Stimulated activated CD8-positive, alpha-beta memory T cell treated with anti-CD3 and anti-CD28 coated beads, Interleukin-7, amount 100 ng/mL, for 1 hour (primary cell): ENCODE results near the gene VLDLR.
"Not testable (repeated sequence)": the region's sequence is repeated elsewhere in the genome, so short reads cannot be mapped to it uniquely, and the experiment has no call there.

Source experiments
- DNase-seq, 2 donors: peaks; one replicate each; pipeline ENCODE4 v3.0.0-alpha.2; 2020; ENCODE audit warnings: low read depth in 2 of 2

The VLDLR gene

DNA sequence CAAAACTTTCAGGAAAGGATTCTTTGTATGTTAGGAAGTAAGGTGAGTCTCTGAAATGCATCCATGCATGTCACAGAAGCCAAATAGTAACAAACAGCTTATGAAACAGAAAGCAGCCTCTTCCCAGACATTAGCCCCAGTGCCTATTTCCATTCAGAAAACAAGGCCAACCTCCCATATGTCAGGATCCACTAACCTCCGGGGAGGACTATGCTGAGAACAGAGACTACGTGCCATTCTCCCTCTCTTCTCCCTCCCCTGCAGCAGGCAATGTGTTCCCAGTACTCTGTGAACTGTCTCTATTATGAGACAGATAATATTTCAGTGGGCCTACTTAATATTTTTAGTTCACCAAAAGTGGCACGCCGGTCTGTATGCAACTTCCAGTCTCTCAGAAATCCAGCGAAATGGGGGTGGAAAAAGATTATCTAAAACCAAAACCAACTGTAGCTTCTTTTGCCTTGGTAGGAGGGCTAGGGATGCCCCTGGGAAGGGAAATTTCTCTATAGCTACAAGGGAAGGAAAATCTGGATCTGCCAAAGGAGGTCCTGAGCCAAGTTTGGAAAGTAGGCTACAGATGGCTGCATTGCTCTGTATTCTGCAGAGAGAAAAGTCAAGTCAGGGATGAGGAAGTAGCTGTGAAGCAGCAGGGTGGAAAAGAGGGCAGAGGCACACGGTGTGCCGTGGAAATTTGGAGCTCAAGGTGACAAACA lies 42.0 kb downstream of the VLDLR start:
- no peak for DNase-seq

DNA sequence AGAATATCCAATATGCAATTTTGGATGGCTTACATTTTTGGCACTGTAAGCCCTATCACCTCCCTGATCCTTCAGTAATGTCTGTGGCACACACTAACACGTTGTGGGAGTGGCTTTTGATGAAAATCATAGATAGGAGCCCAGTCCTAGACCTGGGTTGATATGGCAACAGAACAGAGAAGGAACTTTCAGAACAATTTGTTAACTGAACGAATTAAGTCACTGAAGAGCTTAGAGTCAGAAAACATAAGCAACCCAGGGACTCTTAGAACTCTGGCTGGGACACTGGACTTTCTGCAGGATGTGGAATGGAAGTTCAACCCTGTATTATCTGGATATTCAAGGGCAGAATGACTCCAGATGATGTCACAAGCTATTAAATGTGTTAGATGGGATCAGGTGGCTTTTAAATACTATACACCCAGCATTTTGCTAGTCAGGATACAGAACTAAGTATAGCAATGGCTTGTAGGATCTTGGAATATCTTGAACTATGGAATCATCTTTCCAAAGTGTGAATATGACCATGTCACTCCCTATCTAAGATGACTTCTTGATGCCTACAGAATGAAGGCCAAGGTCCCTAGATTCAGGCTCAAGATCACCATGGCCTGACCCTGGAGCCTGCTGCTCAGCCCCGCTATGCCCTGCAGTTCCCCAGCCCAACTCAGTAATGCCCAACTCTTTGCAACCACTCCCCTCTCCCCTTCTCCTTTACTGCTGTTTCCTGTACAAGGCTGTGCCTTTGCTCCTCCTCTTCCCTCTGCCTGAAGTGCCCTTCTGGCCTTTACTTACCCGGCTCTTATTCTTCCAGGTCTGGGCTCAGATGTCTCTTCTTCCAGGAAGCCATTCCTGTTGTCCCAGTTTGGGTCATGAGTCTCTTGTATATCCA lies 42.8 kb downstream of the VLDLR start:
- DNase-seq = no peak

- DNase-seq = no peak
Observed at GRCh38 chr9:2666569-2666968, 45.0 kb downstream of the VLDLR start.

DNA sequence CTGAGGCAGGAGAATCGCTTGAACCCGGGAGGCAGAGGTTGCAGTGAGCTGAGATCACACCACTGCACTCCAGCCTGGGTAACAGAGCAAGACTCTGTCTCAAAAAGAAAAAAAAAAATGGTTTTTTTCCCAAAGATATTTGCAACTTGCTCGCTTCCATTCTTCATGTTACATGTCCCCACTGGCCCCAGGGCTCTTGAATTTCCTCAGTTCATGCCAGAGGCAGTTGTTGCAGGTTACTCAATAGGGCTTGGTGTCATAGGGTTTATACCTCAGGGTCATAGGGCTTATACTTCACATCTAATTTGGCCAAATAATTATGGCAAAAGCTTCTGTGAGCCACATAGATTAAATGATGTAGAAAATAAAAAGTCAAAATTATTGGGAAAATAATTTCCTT lies 51.6 kb downstream of the VLDLR start:
- DNase-seq = no peak

GRCh38 chr9:2674141-2674824 lies 52.7 kb downstream of the VLDLR start:
- DNase-seq = no peak

DNA sequence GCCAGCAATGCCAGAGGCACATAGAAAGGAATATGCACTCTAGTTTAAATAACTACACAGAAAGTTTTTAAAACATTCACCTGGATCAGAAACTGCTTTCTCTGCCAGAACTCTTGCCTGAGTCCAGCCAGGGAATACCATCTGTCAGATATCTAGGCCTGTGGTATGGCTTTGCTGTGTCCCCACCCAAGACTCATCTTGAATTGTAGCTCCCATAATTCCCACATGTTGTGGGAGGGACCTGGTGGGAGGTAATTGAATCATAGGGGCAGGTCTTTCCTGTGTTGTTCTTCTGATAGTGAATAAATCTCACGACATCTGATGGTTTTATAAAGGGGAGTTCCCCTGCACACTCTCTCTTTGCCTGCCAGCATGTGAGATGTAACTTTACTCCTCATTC lies 54.2 kb downstream of the VLDLR start:
- DNase-seq = no peak

GRCh38 chr9:2676466-2676865 lies 54.9 kb downstream of the VLDLR start:
- DNase-seq = no peak

GRCh38 chr9:2677915-2678889 lies 56.6 kb downstream of the VLDLR start:
- no peak for DNase-seq

DNA sequence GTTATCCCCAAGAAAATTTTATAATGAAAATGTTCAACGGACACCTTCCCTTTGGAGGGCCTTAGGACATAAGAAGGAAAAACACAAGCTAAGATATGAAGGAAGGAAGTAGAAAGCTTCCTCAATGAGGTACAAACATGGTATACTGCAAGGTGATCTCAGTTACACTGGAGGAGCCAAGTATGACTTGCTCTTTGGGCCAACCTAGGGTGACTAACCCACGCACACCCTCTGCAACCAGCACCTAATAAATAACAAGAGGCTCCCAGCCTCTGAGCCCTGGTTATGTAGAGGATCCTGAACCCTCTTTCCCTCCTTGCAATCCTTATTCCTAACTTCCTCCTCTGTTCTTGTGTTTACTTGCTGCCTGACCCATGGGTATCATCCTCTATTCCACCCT lies 57.4 kb downstream of the VLDLR start:
- no peak for DNase-seq

GRCh38 chr9:2681981-2682380 lies 60.4 kb downstream of the VLDLR start:
- DNase-seq = no peak

- DNase-seq = no peak
Observed at GRCh38 chr9:2686911-2687310, 65.3 kb downstream of the VLDLR start.

DNA sequence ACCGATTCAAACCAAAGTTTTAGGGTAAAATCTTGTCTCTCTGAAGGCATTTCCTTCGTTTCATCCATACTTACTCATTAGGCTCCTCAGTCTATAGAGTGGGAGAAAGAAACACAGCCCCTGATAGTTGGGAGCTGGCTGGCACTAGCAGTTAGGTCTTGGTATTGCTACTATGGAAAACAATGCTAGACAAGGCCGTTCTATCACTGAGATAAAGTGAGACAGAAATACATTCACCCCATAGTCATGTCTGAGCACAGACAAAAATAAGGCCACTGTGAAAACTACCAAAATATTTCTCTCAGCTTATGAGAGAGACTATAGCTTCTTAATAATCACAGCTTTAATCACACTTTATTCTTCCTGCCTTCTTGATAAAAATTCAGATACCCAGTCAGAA lies 67.0 kb downstream of the VLDLR start:
- no peak for DNase-seq

- no peak for DNase-seq
Observed at GRCh38 chr9:2691212-2691611, 69.6 kb downstream of the VLDLR start.

- DNase-seq = no peak
Observed at GRCh38 chr9:2691626-2692025, 70.0 kb downstream of the VLDLR start.

GRCh38 chr9:2693056-2693455 lies 71.5 kb downstream of the VLDLR start:
- no peak for DNase-seq

GRCh38 chr9:2697492-2697891 lies 75.9 kb downstream of the VLDLR start:
- DNase-seq = no peak

DNA sequence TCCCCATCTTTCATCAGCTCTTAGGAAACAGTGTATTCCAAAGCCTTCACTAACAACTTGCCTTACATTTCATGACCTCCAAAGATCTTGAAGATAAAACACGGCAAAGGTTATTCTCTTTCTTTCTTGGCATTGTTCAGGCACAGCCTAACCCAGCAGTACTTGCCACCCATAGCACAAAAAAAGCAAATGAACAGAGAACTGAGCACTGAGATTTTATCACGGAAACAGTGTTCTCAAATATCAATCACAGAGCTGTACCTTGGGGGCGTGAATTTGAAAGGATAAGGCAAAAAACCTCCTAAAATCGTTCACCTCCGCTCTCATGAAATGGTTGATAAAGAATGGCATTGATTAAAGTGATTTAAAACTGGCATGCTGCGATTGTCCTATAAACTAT lies 78.8 kb downstream of the VLDLR start:
- no peak for DNase-seq

DNA sequence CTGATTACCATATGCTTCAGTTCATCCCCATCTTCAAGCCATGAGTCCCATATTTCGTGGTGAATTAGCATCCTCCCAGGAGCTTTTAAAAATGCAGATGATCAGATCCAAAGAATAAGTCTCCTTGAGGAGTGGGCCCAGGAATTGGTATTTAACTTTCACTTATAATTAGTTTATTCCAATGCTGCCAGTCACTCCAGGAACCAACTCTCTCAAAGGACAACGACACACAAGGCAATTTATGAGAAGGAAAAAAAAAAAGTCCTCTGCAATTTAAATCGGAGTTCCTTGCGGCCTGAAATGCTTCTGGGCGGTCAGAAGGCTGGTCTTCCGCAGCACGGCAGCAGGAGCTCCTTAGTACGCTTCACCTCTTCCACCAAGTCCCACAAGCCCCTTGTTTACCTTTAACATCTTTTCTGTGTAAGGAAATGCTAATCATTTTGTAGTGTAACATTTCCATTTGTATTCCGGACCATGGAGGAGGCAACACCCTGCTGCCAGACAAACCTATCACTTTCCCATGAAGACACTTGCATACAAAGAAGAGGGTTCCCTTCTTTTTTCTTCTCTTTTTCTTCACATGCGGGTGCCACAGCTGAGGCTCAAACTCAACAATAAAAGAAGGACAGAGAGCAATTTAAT lies 79.4 kb downstream of the VLDLR start:
- DNase-seq = no peak

DNA sequence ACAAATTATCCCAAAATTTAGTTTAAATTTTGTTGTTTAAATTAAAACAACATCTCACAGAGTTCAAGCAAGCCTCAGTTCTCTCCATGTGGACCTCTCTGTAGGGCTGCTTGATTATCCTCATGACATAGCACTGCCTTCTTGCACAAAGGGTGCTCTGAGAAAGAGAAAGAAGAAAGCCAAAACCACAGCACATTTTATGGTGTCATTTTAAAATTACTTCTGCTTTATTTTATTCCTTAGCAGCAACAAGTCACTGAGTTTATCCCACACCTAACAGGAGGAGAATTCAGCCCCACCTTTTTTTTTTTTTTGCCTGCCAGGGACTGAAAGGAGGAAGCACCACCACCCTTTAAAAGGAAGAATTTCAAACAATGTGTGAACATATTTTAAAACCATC lies 82.9 kb downstream of the VLDLR start:
- DNase-seq = no peak

DNA sequence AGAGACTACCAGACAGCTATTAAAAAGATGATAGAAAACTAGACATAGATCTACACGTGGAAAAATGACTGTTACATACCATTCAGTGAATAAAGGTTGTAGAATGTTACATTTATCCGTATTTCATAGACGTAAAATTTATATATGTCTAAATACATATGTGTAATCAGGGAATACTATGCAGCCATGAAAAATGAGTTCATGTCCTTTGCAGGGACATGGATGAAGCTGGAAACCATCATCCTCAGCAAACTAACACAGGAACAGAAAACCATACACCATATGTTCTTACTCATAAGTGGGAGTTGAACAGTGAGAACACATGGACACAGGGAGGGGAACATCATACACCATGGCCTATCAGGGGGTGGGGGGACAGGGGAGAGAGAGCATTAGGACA lies 85.7 kb downstream of the VLDLR start:
- DNase-seq = not testable (repeated sequence)
